Kidney (tissue), 14 donors: ENCODE data around the gene C19orf44. TPM values are rescaled to one million over a fixed set of nuclear protein-coding genes. Genes with fewer than 3 reads are reported as not detected.
"Not testable (repeated sequence)": the region's sequence is repeated elsewhere in the genome, so short reads cannot be mapped to it uniquely, and the experiment has no call there.

ENCODE experiments used
- DNase-seq, 5 donors: peaks; one replicate each; pipeline ENCODE4 v3.0.0-alpha.2; 2013 to 2020
- FAIRE-seq: peaks from 2 replicates; lab custom pipeline; 2012; peaks lifted over from hg19 to GRCh38; lab: Jason Lieb, UNC
- H3K27ac ChIP-seq, 2 donors: one replicate each; pipeline ENCODE4 v1.7.0; 2013; ENCODE audit warnings: low read depth in 2 of 2, low read length in 2 of 2, inconsistent platforms in 1 of 2
- H3K27me3 ChIP-seq: one replicate; pipeline ENCODE4 v1.7.1; 2013; ENCODE audit warnings: low read length, inconsistent platforms; ENCODE audit not compliant: control insufficient read depth, insufficient read depth
- H3K36me3 ChIP-seq, 3 donors: one replicate each; pipeline versions ENCODE4 v1.7.0 to v1.7.1; 2013; ENCODE audit warnings: low read length in 3 of 3, control low read depth in 1 of 3, inconsistent platforms in 1 of 3; ENCODE audit not compliant: insufficient read depth in 3 of 3, control insufficient read depth in 2 of 3
- H3K4me1 ChIP-seq, 3 donors: one replicate each; pipeline versions ENCODE4 v1.7.0 to v1.7.1; 2013; ENCODE audit warnings: low read length in 3 of 3, inconsistent platforms in 1 of 3, low read depth in 1 of 3; ENCODE audit not compliant: control insufficient read depth in 2 of 3, insufficient read depth in 2 of 3
- H3K4me3 ChIP-seq, 3 donors: one replicate each; pipeline versions ENCODE4 v1.7.0 to v1.8.1; 2013; ENCODE audit warnings: low read length in 3 of 3, control low read depth in 1 of 3, inconsistent platforms in 1 of 3
- H3K9ac ChIP-seq, 3 donors: one replicate each; pipeline versions ENCODE4 v1.7.0 to v1.7.1; 2013; ENCODE audit warnings: low read length in 3 of 3, control low read depth in 1 of 3, inconsistent platforms in 1 of 3
- H3K9me3 ChIP-seq, 3 donors: one replicate each; pipeline versions ENCODE4 v1.7.0 to v1.7.1; 2013; ENCODE audit warnings: low read length in 3 of 3, control low read depth in 1 of 3, inconsistent platforms in 1 of 3; ENCODE audit not compliant: control insufficient read depth in 2 of 3, insufficient read depth in 1 of 3
- CTCF ChIP-seq: IDR thresholded peaks from 3 replicates; pipeline ENCODE4 v1.5.1; 2012; ENCODE audit warnings: mild to moderate bottlenecking, moderate library complexity, borderline replicate concordance; ENCODE audit not compliant: insufficient read depth; ENCODE audit errors: extremely low read depth
- intact Hi-C: fragments of 100-400 bp; cut with DNase I; formaldehyde crosslinking; loops from one replicate; pipeline ENCODE4 v1.11.1; 2022
- polyA plus RNA-seq: library from polyadenylated mRNA; stranded (reverse); fragments of 350-450 nt; fragmentation: Illumina TruSeq; extraction: RNeasy Lipid Tissue Mini Kit (QIAGEN cat#74804); gene quantifications from one replicate; pipeline ENCODE4 v1.2.3, GENCODE V29; 2014; ENCODE audit warnings: low read depth, low replicate concordance; ENCODE audit not compliant: insufficient read depth
- total RNA-seq: library from RNA; stranded (reverse); fragmentation: NEBNext Ultra II Directional; extraction: Animal tissue kit (Norgen Biotek cat#: 25700); gene quantifications from one replicate; pipeline ENCODE4 v1.2.1, GENCODE V29; 2021
- donor health status: control.
- donor health status: control.
- donor health status: control.
- donor health status: control.
- donor health status: control.
- donor health status: DM: yes; HTN: yes; CAD: no.
- donor health status: Normal renal cell carcinoma (clear cell type).

The C19orf44 gene
- total and polyA plus RNA-seq, 2 donors from 2014 or later = 6.2 to 8.6 TPM

GRCh38 chr19:16497837-16498236 lies 1.6 kb downstream of the C19orf44 start:
- intact Hi-C loops = no loop called here
- TF ChIP-seq CTCF = no peak
- DNase-seq = no peak

GRCh38 chr19:16504271-16504670 lies 8.1 kb downstream of the C19orf44 start:
- Histone ChIP-seq H3K4me3 (no peak overlapping the region), H3K9ac (no peak overlapping the region), H3K27me3 (no peaks in the 10 kb centered on the region), H3K9me3 (no peaks in the 10 kb centered on the region), H3K4me1 (no peaks in the 10 kb centered on the region), H3K27ac (no peak overlapping the region), H3K36me3 (peaks cover 0 to 15% (median 8%) of the 10 kb centered on the region in 3 donors)
- no peak for DNase-seq
- TF ChIP-seq CTCF = no peak
- intact Hi-C loops = no loop called here
- FAIRE-seq = no peak

More at GRCh38 chr19:16497837-16498236, 1.6 kb downstream of the C19orf44 start:
- Histone ChIP-seq H3K9me3 (no peaks in the 10 kb centered on the region), H3K27me3 (no peaks in the 10 kb centered on the region), H3K4me1 (peaks cover 0 to 4% (median 0%) of the 10 kb centered on the region in 3 donors), H3K9ac (no peak overlapping the region), H3K27ac (no peak overlapping the region), H3K4me3 (no peak overlapping the region), H3K36me3 (no peaks in the 10 kb centered on the region)
- FAIRE-seq = no peak

GRCh38 chr19:16506161-16506560 lies 10.0 kb downstream of the C19orf44 start:
- H3K27ac ChIP-seq, H3K27me3 ChIP-seq, H3K4me3 ChIP-seq, H3K9me3 ChIP-seq, FAIRE-seq, intact Hi-C loops, H3K9ac ChIP-seq, DNase-seq, H3K4me1 ChIP-seq: not testable (repeated sequence)
- peaks cover 0 to 22% (median 12%) of the 10 kb centered on the region in 3 donors for H3K36me3 ChIP-seq

DNA sequence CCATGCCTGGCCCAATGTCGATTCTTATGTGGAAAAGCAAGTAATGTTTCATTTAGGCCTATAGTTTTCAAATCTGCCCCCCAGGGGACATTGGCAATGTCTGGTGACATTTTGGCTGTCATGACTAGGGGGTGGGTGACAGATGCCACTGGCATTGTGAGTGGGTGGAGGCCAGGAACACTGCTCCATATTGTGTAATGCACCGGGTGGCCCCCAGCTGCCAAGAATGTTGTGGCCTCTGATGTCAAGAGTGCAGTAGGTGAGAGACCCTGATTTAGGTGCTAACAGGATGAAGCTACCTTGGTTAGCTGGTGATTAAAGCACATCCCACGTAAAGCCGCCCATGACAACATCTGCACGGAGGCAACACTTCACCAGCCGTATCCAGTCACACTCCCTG lies 10.8 kb downstream of the C19orf44 start:
- Histone ChIP-seq H3K9ac (no peak overlapping the region), H3K9me3 (no peaks in the 10 kb centered on the region)
- FAIRE-seq = no peak

More for the DNA sequence above, 10.8 kb downstream of the C19orf44 start:
- intact Hi-C loops = no loop called here
- TF ChIP-seq CTCF = no peak
- H3K27ac ChIP-seq = no peak overlapping the region
- no peak overlapping the region for H3K4me3 ChIP-seq
- no peaks in the 10 kb centered on the region for H3K4me1 ChIP-seq
- no peaks in the 10 kb centered on the region for H3K27me3 ChIP-seq
- DNase-seq = no peak
- H3K36me3 ChIP-seq = peaks cover 0 to 23% (median 12%) of the 10 kb centered on the region in 3 donors
